22Rv1 (cell line): ENCODE results near the gene NCAPD3.

Experiments used
- CTCF ChIP-seq: fragments of 450-650 bp; IDR thresholded peaks from 2 replicates; pipeline ENCODE4 v1.5.1; 2017; ENCODE audit warnings: mild to moderate bottlenecking
- ZFX ChIP-seq: fragments of 450-650 bp; IDR thresholded peaks from 2 replicates; pipeline ENCODE4 v1.6.1; 2017; ENCODE audit warnings: antibody characterized with exemption, borderline replicate concordance

- TF ChIP-seq CTCF (no peak), ZFX (no peak)
Measured at GRCh38 chr11:134170177-134170918, 53.4 kb downstream of the NCAPD3 start.
